Stimulated activated naive CD8-positive, alpha-beta T cell treated with anti-CD3 and anti-CD28 coated beads, Interleukin-15, amount 100 ng/mL, for 72 hours (primary cell): Measurements from ENCODE around the gene TAF3.
A peak's percentile ranks its signal among the peaks of the same experiment; 100 is the strongest.
"Not testable (repeated sequence)": the region's sequence is repeated elsewhere in the genome, so short reads cannot be mapped to it uniquely, and the experiment has no call there.

Experiments used
- ATAC-seq: fragments of 150-1000 bp; cut with Tn5 transposase; 2 replicates; pipeline ENCODE4 v1.10.0; 2021; ENCODE audit warnings: mild to moderate bottlenecking, moderate library complexity
- DNase-seq, 2 donors: peaks; one replicate each; pipeline ENCODE4 v3.0.0; 2021 to 2022
- H3K27ac Mint-ChIP-seq, 2 donors: one replicate each; pipeline ENCODE4 v1.8.0; 2022; ENCODE audit warnings: mild to moderate bottlenecking in 2 of 2, mixed read lengths in 2 of 2, moderate library complexity in 2 of 2
- H3K27me3 Mint-ChIP-seq: one replicate; pipeline ENCODE4 v1.8.0; 2022; ENCODE audit warnings: mixed read lengths
- H3K4me1 Mint-ChIP-seq: one replicate; pipeline ENCODE4 v1.8.0; 2022; ENCODE audit warnings: mild to moderate bottlenecking, mixed read lengths
- H3K4me3 Mint-ChIP-seq, 2 donors: one replicate each; pipeline ENCODE4 v1.8.0; 2022; ENCODE audit warnings: mild to moderate bottlenecking in 2 of 2, mixed read lengths in 2 of 2, moderate library complexity in 1 of 2
- H3K9me3 Mint-ChIP-seq, 2 donors: one replicate each; pipeline ENCODE4 v1.8.0; 2022; ENCODE audit warnings: mixed read lengths in 2 of 2

The TAF3 gene

GRCh38 chr10:7818295-7819120, at the start of gene TAF3:
Gene TAF3, plus strand, starts transcription at chr10:7818505. Its CDS starts 205 bp downstream, at chr10:7818710.
- Mint-ChIP-seq H3K9me3 (no peaks in the 10 kb centered on the region), H3K27ac (peak within 1 kb of the TSS; percentile 94 to 98), H3K4me1 (peaks cover 37% of the 10 kb centered on the region), H3K4me3 (peak within 1 kb of the TSS; percentile 92 to 99), H3K27me3 (no peaks in the 10 kb centered on the region)
- ATAC-seq = peak; percentile 91
- DNase-seq = peak; percentile 91 to 94

DNA sequence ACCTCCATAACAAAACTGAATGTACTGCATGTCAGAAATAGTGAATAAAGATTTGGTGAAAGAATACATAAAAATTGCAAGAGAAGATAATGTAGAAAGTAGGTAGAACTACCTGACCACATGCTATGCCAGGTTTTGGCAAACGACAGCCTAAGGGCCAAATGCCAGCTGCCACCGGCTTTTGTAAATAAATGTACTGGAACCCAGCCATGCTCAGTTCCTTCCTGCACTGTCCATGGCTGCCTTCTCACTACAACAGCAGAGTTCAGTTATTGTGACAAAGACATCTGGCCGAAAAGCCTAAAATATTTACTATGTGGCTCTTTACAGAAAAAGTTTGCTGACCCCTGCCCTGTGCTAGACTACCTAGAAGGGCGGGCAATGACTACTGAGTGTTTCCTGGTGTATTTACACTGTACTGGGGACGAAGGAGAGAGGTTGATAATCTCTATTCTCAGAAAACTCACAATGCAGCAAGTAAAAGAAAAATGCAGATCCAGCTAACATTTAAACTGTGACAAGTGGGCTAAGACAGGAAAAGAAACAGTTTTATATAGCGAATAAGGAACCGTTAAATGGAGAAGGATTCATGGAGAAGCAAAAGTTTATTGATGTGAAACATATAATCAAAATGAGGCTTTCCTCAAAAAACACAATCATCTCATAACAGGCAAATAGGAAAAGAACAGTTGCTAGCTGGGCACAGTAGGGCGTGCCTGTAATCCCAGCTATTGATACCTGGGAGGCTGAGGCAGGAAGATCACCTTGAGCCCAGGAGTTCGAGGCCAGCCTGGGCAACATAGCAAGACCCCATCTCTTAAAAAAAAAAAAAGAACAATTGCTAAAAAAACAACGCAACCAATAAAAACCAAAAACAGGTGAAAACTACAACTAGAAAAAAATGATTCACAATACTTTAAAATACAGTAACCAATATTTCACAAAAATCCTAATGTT, 44.2 kb upstream of the TAF3 start:
- Mint-ChIP-seq H3K4me1 (no peaks in the 10 kb centered on the region), H3K27me3 (no peaks in the 10 kb centered on the region), H3K9me3 (no peaks in the 10 kb centered on the region), H3K4me3 (no peak overlapping the region), H3K27ac (peak overlapping the region in 1 of 2 donors; percentile 86)
- no peak for ATAC-seq
- DNase-seq = no peak

GRCh38 chr10:7776777-7777176, 41.5 kb upstream of the TAF3 start:
- H3K9me3 Mint-ChIP-seq = no peaks in the 10 kb centered on the region
- DNase-seq = no peak
- no peaks in the 10 kb centered on the region for H3K27me3 Mint-ChIP-seq
- H3K4me1 Mint-ChIP-seq = peaks cover 6% of the 10 kb centered on the region
- ATAC-seq = no peak
- no peak overlapping the region for H3K27ac Mint-ChIP-seq
- H3K4me3 Mint-ChIP-seq = no peak overlapping the region

DNA sequence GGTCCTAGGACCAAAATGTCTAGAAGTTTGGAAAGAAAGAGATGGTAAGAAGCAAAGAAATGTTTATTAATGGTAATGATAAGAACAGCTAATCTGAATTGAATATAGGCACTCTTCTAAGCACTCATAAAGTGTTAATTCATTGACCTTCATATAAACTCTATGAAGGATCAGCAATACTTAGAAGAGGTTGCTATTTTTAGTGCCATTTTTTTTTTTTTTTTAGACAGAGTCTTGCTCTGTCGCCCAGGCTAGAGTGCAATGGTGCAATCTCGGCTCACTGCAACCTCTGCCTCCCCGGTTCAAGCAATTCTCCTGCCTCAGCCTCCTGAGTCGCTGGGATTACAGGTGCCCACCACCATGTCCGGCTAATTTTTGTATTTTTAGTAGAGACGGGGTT, 36.1 kb upstream of the TAF3 start:
- not testable (repeated sequence) for H3K9me3 Mint-ChIP-seq, ATAC-seq, H3K27me3 Mint-ChIP-seq, H3K27ac Mint-ChIP-seq, DNase-seq, H3K4me3 Mint-ChIP-seq
- peaks cover 12% of the 10 kb centered on the region for H3K4me1 Mint-ChIP-seq

- no peak for ATAC-seq
- H3K4me1 Mint-ChIP-seq = peaks cover 25% of the 10 kb centered on the region
- no peaks in the 10 kb centered on the region for H3K27me3 Mint-ChIP-seq
- H3K4me3 Mint-ChIP-seq = no peak overlapping the region
- no peak overlapping the region for H3K27ac Mint-ChIP-seq
- no peak for DNase-seq
- no peaks in the 10 kb centered on the region for H3K9me3 Mint-ChIP-seq
Observed at GRCh38 chr10:7786430-7786829, 31.9 kb upstream of the TAF3 start.

GRCh38 chr10:7787150-7787856, 31.0 kb upstream of the TAF3 start:
- ATAC-seq (peak; percentile 16), DNase-seq (no peak)
- H3K9me3 Mint-ChIP-seq = no peaks in the 10 kb centered on the region
- H3K4me1 Mint-ChIP-seq = peaks cover 30% of the 10 kb centered on the region
- H3K4me3 Mint-ChIP-seq = no peak overlapping the region
- no peak overlapping the region for H3K27ac Mint-ChIP-seq
- H3K27me3 Mint-ChIP-seq = no peaks in the 10 kb centered on the region

GRCh38 chr10:7787857-7788638, 30.3 kb upstream of the TAF3 start, which contains the start of the genes ATP5F1C and KIN:
Gene ATP5F1C, plus strand, starts transcription at chr10:7788177. Its CDS starts 31 bp downstream, at chr10:7788208.
Gene KIN, minus strand, starts transcription at chr10:7787993. Its CDS starts 60 bp downstream, at chr10:7787933.
- Mint-ChIP-seq H3K4me3 (no peak within 1 kb of the TSS), H3K27ac (no peak within 1 kb of the TSS), H3K4me1 (peaks cover 37% of the 10 kb centered on the region), H3K27me3 (no peaks in the 10 kb centered on the region), H3K9me3 (no peaks in the 10 kb centered on the region)
- ATAC-seq = peak; percentile 96
- peak; percentile 97 to 98 for DNase-seq

DNA sequence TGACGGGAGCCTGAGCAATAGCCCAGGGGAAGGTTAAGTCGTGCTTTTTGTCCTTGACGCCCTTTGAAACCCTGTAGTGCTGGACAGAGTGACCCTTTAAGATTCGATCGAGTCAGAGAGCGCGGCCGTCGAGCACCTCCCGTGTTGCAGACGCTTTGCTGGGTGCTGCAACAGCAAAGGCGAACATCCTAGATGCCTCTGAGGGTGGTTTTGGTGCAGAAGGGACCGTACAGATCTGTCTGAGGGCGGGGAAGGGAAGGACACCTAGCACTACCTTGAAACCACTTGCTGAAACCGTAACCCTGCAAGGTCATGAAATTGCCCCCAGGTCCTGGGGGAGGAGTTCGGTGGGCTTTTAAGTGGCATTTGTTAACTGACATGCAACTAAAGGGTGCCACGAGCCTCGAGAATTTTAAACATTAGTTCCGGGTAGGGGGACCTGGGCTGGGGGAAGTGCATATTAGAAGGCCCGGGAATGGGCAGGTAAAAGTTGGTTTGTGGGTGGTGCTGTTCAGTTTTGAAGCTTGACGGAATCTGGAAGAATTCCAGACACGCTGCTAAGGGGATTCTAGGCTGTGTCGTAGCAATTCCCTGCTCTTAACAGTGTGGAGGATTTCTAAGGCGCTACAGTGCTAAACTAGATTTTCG, 29.5 kb upstream of the TAF3 start:
- ATAC-seq = peak; percentile 13
- Mint-ChIP-seq H3K4me1 (peaks cover 44% of the 10 kb centered on the region), H3K27me3 (no peaks in the 10 kb centered on the region), H3K4me3 (no peak overlapping the region), H3K27ac (no peak overlapping the region), H3K9me3 (no peaks in the 10 kb centered on the region)
- no peak for DNase-seq

- DNase-seq (no peak), ATAC-seq (no peak)
- no peaks in the 10 kb centered on the region for H3K9me3 Mint-ChIP-seq
- no peak overlapping the region for H3K4me3 Mint-ChIP-seq
- H3K27me3 Mint-ChIP-seq = no peaks in the 10 kb centered on the region
- H3K27ac Mint-ChIP-seq = peak overlapping the region; percentile 26 to 46
- H3K4me1 Mint-ChIP-seq = peaks cover 50% of the 10 kb centered on the region
Observed at GRCh38 chr10:7789390-7789789, 28.9 kb upstream of the TAF3 start.

DNA sequence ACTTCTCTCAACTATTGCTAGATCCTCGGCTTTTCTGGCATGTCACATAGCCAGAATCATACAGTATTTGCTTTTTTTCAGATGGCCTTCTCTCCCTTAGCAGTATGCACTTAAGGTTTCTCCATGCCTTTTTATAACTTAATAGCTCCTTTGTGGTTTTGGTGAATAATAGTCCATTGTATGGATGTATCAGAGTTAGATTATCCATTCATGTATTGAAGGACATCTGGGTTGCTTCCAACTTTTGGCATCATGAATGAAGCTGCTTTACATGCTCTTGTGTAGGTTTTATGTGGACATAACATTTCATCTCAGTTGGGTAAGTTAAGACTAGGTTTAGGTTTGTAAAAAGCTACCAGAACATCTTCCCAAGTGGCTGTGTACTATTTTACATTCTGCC, 25.8 kb upstream of the TAF3 start:
- DNase-seq (no peak), ATAC-seq (no peak)
- Mint-ChIP-seq H3K27ac (peak overlapping the region in 1 of 2 donors; percentile 35), H3K27me3 (no peaks in the 10 kb centered on the region), H3K4me3 (no peak overlapping the region), H3K9me3 (no peaks in the 10 kb centered on the region), H3K4me1 (peaks cover 66% of the 10 kb centered on the region)

GRCh38 chr10:7794251-7795026, 23.9 kb upstream of the TAF3 start:
- H3K4me1 Mint-ChIP-seq = peaks cover 67% of the 10 kb centered on the region
- DNase-seq (no peak), ATAC-seq (no peak)
- no peaks in the 10 kb centered on the region for H3K9me3 Mint-ChIP-seq
- H3K27ac Mint-ChIP-seq = no peak overlapping the region
- H3K4me3 Mint-ChIP-seq = no peak overlapping the region
- H3K27me3 Mint-ChIP-seq = no peaks in the 10 kb centered on the region

DNA sequence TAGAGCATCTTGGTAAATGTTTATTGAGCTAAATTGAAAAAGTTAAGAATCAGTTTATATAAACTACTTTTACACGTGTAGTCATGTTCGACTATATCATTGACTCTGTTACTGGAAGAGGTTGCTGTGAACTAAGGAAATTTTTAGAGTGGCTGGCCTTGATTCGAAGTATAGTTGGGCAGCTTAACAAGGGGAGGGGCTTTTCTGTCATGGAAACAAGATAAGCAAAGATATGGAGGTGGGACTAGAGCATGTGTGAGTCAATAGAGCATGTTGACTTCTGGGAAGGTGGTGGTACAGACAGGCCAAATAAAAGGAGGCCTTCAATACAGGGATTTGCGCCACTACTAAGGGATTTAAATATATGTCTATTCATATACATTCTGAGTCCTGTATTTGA, 22.7 kb upstream of the TAF3 start:
- H3K9me3 Mint-ChIP-seq = no peaks in the 10 kb centered on the region
- DNase-seq (no peak), ATAC-seq (no peak)
- H3K4me1 Mint-ChIP-seq = peaks cover 55% of the 10 kb centered on the region
- H3K4me3 Mint-ChIP-seq = no peak overlapping the region
- H3K27me3 Mint-ChIP-seq = no peaks in the 10 kb centered on the region
- H3K27ac Mint-ChIP-seq = peak overlapping the region in 1 of 2 donors; percentile 30

DNA sequence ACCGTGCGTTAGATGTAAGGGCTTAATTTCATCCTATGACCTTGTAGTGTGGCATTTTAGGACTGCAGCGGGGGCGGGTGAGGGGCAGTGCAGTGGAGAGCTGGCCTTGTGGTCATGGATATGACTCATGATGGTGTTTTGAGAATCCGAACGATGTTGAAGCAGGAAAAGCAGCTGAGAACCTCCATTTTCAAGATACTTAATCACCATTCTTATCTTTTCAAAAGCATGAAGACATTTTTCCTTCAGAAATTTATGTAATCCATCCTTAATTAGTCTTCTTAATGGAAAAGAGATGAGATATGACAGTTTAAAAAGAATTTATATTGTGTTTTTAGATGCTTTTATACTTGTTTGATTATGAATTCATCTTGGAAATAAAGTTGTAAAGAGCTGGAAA, 20.7 kb upstream of the TAF3 start:
- DNase-seq = no peak

DNA sequence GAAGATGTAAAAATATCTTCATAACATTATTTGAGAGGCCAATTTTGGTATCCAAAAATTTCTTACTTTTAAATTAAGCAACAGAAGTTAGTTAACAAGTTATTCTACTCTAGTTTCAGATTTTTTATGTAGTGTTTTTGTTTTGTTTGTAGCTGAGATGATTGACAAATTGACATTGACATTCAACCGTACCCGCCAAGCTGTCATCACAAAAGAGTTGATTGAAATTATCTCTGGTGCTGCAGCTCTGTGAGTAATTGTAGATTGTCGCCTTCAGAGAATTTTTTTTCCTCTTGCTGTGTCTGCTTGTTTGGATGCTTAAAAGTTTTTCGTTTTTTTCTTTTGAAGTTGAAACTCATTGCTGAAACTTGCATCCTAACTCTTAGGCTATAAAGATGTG, 15.7 kb upstream of the TAF3 start:
- no peak overlapping the region for H3K4me3 Mint-ChIP-seq
- H3K27me3 Mint-ChIP-seq = no peaks in the 10 kb centered on the region
- H3K4me1 Mint-ChIP-seq = peaks cover 1% of the 10 kb centered on the region
- H3K9me3 Mint-ChIP-seq = no peaks in the 10 kb centered on the region
- ATAC-seq (no peak), DNase-seq (no peak)
- H3K27ac Mint-ChIP-seq = no peak overlapping the region

More for the DNA sequence above, 20.7 kb upstream of the TAF3 start:
- Mint-ChIP-seq H3K27ac (peak overlapping the region; percentile 69 to 78), H3K27me3 (no peaks in the 10 kb centered on the region), H3K4me1 (peaks cover 42% of the 10 kb centered on the region), H3K4me3 (no peak overlapping the region), H3K9me3 (no peaks in the 10 kb centered on the region)
- no peak for ATAC-seq
